Measurements from ENCODE around the gene AFDN. TPM values are rescaled to one million over a fixed set of nuclear protein-coding genes. Genes with fewer than 3 reads are reported as not detected.

The AFDN gene, protein sequence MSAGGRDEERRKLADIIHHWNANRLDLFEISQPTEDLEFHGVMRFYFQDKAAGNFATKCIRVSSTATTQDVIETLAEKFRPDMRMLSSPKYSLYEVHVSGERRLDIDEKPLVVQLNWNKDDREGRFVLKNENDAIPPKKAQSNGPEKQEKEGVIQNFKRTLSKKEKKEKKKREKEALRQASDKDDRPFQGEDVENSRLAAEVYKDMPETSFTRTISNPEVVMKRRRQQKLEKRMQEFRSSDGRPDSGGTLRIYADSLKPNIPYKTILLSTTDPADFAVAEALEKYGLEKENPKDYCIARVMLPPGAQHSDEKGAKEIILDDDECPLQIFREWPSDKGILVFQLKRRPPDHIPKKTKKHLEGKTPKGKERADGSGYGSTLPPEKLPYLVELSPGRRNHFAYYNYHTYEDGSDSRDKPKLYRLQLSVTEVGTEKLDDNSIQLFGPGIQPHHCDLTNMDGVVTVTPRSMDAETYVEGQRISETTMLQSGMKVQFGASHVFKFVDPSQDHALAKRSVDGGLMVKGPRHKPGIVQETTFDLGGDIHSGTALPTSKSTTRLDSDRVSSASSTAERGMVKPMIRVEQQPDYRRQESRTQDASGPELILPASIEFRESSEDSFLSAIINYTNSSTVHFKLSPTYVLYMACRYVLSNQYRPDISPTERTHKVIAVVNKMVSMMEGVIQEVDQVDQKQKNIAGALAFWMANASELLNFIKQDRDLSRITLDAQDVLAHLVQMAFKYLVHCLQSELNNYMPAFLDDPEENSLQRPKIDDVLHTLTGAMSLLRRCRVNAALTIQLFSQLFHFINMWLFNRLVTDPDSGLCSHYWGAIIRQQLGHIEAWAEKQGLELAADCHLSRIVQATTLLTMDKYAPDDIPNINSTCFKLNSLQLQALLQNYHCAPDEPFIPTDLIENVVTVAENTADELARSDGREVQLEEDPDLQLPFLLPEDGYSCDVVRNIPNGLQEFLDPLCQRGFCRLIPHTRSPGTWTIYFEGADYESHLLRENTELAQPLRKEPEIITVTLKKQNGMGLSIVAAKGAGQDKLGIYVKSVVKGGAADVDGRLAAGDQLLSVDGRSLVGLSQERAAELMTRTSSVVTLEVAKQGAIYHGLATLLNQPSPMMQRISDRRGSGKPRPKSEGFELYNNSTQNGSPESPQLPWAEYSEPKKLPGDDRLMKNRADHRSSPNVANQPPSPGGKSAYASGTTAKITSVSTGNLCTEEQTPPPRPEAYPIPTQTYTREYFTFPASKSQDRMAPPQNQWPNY (N-terminal part only)
- total RNA-seq, result 100 to 1,000 TPM in 2 of 3 donors, 10 to 100 TPM in 1; 93.1 to 292 (median 170) TPM

DNA sequence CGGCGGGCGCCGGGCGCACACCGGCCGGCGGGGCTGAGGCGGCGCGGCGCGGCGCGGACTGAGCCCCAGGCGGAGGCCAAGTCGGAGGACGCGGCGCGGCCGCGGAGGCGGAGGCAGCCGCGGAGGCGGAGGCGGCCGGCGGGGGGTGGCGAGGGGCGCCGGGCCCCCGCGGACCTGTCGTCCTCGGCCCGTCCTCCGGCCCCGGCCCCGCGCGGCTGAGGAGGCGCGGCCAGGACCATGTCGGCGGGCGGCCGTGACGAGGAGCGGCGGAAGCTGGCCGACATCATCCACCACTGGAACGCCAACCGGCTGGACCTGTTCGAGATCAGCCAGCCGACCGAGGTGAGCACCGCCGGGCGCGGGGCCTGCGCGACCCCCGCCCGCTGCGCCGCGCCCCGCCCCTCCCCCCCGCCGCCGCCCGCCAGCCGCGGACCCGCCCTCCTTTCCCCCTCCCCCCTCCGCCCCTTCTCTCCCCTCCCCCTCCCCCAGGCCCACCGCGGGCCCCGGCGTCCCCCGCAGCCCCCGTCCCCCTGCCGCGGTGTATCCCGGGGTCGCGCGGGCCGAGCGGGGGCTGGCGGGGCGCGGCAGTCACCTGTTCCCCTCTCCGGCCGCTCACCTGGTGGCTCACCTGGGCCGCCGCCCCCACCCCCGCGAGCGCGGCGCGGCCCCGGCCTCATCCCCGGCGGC lies at the start of gene AFDN:
AFDN (plus strand) TSS at position 16 of the 687 bp plus-strand sequence; CDS start at position 238, 222 bp downstream.
- Histone ChIP-seq H3K4me1 (peaks cover 0 to 6% of the 10 kb centered on the region in 2 donors), H3K27me3 (no peaks in the 10 kb centered on the region), H3K9me3 (no peaks in the 10 kb centered on the region), H3K36me3 (no peaks in the 10 kb centered on the region), H3K4me3 (peak within 1 kb of the TSS; percentile 61 to 86 (median 80)), H3K27ac (peak within 1 kb of the TSS; percentile 91 to 96)
- TF ChIP-seq, protein P1, sequence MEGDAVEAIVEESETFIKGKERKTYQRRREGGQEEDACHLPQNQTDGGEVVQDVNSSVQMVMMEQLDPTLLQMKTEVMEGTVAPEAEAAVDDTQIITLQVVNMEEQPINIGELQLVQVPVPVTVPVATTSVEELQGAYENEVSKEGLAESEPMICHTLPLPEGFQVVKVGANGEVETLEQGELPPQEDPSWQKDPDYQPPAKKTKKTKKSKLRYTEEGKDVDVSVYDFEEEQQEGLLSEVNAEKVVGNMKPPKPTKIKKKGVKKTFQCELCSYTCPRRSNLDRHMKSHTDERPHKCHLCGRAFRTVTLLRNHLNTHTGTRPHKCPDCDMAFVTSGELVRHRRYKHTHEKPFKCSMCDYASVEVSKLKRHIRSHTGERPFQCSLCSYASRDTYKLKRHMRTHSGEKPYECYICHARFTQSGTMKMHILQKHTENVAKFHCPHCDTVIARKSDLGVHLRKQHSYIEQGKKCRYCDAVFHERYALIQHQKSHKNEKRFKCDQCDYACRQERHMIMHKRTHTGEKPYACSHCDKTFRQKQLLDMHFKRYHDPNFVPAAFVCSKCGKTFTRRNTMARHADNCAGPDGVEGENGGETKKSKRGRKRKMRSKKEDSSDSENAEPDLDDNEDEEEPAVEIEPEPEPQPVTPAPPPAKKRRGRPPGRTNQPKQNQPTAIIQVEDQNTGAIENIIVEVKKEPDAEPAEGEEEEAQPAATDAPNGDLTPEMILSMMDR (IDR thresholded peaks at IDR 0.05), result no peak
- TF ChIP-seq POLR2A (IDR thresholded peaks at IDR 0.05), result no peak
- no peak for TF ChIP-seq POLR2AphosphoS5 (IDR thresholded peaks at IDR 0.05)
- no peak for DNase-seq (ENCODE audit: low spot score in 2 of 2)
- intact Hi-C loops (cut with DNase I; ENCODE audit: low total_unique reads), result loop anchor here (1.0 to 2.0 kb wide), 2 partner anchors 92 to 333 kb away; no protein-coding TSS in a partner anchor

DNA sequence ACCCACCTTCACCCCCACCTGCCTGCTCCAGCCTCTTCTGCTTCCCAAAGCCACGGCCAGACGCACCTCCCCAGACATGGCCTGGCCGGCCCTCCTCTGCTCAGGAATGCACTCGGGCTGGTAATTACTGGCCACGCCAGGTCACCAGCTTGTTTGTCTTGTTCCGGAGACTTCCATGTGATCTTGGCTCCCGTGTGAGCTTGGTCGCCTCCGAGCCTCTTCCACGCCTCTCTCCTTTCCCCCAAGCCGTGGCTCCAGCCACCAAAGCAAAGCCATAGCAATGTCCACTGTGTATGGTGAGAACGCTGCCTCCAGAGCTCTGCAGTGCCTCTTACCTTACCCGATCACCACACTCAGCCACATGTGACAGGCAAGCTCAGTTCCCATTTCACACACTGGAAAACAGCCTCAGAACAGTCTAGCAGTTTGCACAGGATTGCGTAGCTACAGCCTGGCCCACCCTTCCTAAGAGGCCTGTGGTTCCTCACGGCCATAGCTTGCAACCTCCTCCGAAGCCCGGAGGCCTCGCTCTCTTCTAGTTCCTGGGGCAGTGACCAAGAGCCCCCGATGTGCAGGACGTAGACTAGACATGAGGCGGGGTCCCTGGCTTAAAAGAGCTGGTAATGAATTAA lies 48.1 kb upstream of the AFDN start:
- TF ChIP-seq, protein P1 (IDR thresholded peaks at IDR 0.05), result no peak
- peak in 1 of 3 donors; percentile 71 for TF ChIP-seq POLR2AphosphoS5 (IDR thresholded peaks at IDR 0.05)
- no peaks in the 10 kb centered on the region for H3K4me1 ChIP-seq
- H3K27ac ChIP-seq, result peak overlapping the region in 1 of 2 donors; percentile 63
- intact Hi-C loops (cut with DNase I; ENCODE audit: low total_unique reads), result loop anchor here (5.0 kb wide), 1 partner anchor 631 kb away; no protein-coding TSS in a partner anchor
- H3K4me3 ChIP-seq, result no peak overlapping the region
- no peaks in the 10 kb centered on the region for H3K9me3 ChIP-seq
- no peaks in the 10 kb centered on the region for H3K36me3 ChIP-seq
- no peaks in the 10 kb centered on the region for H3K27me3 ChIP-seq
- DNase-seq (ENCODE audit: low spot score in 2 of 2), result peak; percentile 73 to 77

DNA sequence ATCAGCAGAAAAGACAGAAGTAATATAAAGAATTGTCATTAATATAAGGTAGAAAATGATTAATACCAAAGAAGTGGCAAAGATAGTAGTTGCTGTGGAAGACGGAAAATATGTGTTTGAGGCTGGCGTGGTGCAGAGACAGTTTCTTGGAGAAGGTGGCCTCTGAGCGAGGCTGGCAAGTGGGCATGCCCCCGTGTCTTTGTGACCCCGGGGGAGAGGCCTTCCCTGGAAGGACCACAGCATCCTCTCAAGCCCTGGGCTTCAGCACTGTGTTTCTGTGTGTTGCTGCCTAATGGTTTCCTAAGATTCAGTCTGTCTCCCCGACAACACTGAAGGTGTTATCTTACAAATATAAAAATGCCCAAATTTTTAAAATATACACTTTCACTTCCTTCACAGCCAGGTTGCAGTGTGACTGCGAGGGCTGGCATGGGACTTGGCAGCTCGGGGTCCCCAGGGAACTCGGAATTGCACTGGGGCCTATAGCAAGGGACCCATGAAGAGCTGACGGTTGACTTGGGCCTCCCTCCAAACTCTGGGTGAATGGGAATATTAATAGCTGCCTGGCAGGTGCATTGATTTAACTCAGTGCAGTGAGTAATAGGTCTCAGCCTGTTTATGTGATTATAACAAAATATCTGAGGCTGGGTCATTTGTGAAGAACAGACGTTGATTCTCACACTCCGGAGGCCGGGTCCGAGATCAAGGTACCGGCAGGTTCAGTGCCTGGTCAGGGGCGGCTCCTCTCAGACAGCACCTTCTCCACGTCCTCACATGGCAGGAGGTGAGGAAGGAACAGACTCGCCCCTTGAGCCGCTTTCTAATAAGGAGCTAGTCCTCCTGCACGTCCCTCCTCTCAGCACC lies 47.4 kb upstream of the AFDN start:
- DNase-seq (ENCODE audit: low spot score in 2 of 2), result no peak
- no peaks in the 10 kb centered on the region for H3K4me1 ChIP-seq
- TF ChIP-seq POLR2AphosphoS5 (IDR thresholded peaks at IDR 0.05) (no peak), POLR2A (IDR thresholded peaks at IDR 0.05) (no peak)
- TF ChIP-seq, protein P1 (IDR thresholded peaks at IDR 0.05), result no peak
- H3K4me3 ChIP-seq, result no peak overlapping the region
- H3K9me3 ChIP-seq, result no peaks in the 10 kb centered on the region
- H3K27me3 ChIP-seq, result no peaks in the 10 kb centered on the region
- H3K36me3 ChIP-seq, result no peaks in the 10 kb centered on the region
- no peak overlapping the region for H3K27ac ChIP-seq
- intact Hi-C loops (cut with DNase I; ENCODE audit: low total_unique reads), result loop anchor here (5.0 kb wide), 1 partner anchor 632 kb away; no protein-coding TSS in a partner anchor
